Transverse colon (tissue), 4 donors: ENCODE results near the gene LRRC4B. TPM values are rescaled to one million over a fixed set of nuclear protein-coding genes. Genes with fewer than 3 reads are reported as not detected.

Experiments used
- DNase-seq: peaks from one replicate; pipeline ENCODE4 v3.0.0-alpha.2; 2019
- H3K27ac ChIP-seq, 4 donors: fragments of 200-600 bp; sonication (generic); 2 replicates each; pipeline ENCODE4 v1.5.1; 2016 to 2018; ENCODE audit warnings: inconsistent platforms in 4 of 4
- H3K27me3 ChIP-seq: fragments of 200-600 bp; sonication (generic); 2 replicates; pipeline ENCODE4 v1.5.1; 2017; ENCODE audit warnings: inconsistent platforms
- H3K36me3 ChIP-seq, 4 donors: fragments of 200-600 bp; sonication (generic); 2 replicates each; pipeline ENCODE4 v1.5.1; 2017 to 2019; ENCODE audit warnings: inconsistent platforms in 4 of 4
- H3K4me1 ChIP-seq, 4 donors: fragments of 200-600 bp; sonication (generic); 2 replicates each; pipeline ENCODE4 v1.5.1; 2017 to 2020; ENCODE audit warnings: inconsistent platforms in 4 of 4
- H3K4me3 ChIP-seq, 4 donors: fragments of 200-600 bp; sonication (generic); 1 replicate in 1 of 4; 2 replicates in 3 of 4; pipeline versions ENCODE4 v1.5.1 to v1.6.1; 2017 to 2019; ENCODE audit warnings: inconsistent platforms in 4 of 4
- H3K9me3 ChIP-seq, 2 donors: fragments of 200-600 bp; sonication (generic); 2 replicates each; pipeline ENCODE4 v1.5.1; 2017 to 2019; ENCODE audit warnings: inconsistent platforms in 2 of 2
- CTCF ChIP-seq, 5 experiments: fragments of 200-600 bp in 3 of 5; fragments of 450-650 bp in 2 of 5; sonication (generic) in 3 of 5; IDR thresholded peaks; 1 replicate in 2 of 5; 2 replicates in 3 of 5; pipeline ENCODE4 v1.5.1; 2016 to 2017; ENCODE audit warnings: antibody characterized with exemption in 5 of 5, inconsistent platforms in 3 of 5, mild to moderate bottlenecking in 2 of 5, moderate library complexity in 1 of 5
- EP300 ChIP-seq: sonication (generic); formaldehyde crosslinking; IDR thresholded peaks from one replicate; pipeline ENCODE4 v1.6.1; 2017; ENCODE audit warnings: antibody characterized with exemption, low read depth
- POLR2A ChIP-seq: fragments of 450-650 bp; IDR thresholded peaks from one replicate; pipeline ENCODE4 v1.6.1; 2016; ENCODE audit warnings: antibody characterized with exemption, mild to moderate bottlenecking, moderate library complexity
- POLR2AphosphoS5 ChIP-seq, 3 donors: sonication (generic); formaldehyde crosslinking; IDR thresholded peaks; one replicate each; pipeline ENCODE4 v1.6.1; 2016; ENCODE audit warnings: antibody characterized with exemption in 3 of 3
- WGBS, 2 donors: methylation state at CpG; one replicate each; pipeline ENCODE4 v1.1.5; 2018; ENCODE audit warnings: low coverage in 1 of 2; 5-methylcytosine and 5-hydroxymethylcytosine counted together
- in situ Hi-C, 4 donors: fragments of 200-750 bp; cut with MboI; loops; one replicate each; pipeline versions ENCODE4 v1.15.0 to v1.15.1; 2017; ENCODE audit warnings: low sequenced_read_pairs in 3 of 4, low pct_ligation_motif_present in 1 of 4, low pct_unique_long_range_greater_than_20kb in 1 of 4
- intact Hi-C: fragments of 100-400 bp; cut with DNase I; formaldehyde crosslinking; loops from one replicate; pipeline ENCODE4 v1.15.1; 2023; ENCODE audit warnings: low total_unique reads
- total RNA-seq, 4 donors: library from RNA; depleted of rRNA; stranded (reverse); fragments of >200 nt; gene quantifications; one replicate each; pipeline ENCODE4 v1.1.0, GENCODE V29; 2016

LRRC4B gene
- total RNA-seq, 4 donors from 2014 or later, result 0.37 to 1.4 (median 0.91) TPM

- no peak overlapping the region for H3K4me3 ChIP-seq
- H3K27ac ChIP-seq, result no peak overlapping the region
- no peak for DNase-seq
- TF ChIP-seq POLR2A, result no peak
- no peak for TF ChIP-seq CTCF (IDR thresholded peaks at IDR 0.05)
- TF ChIP-seq POLR2AphosphoS5 (IDR thresholded peaks at IDR 0.05), result no peak
- no peak for TF ChIP-seq EP300
- intact Hi-C loops, result no loop called here
- no peaks in the 10 kb centered on the region for H3K9me3 ChIP-seq
- H3K27me3 ChIP-seq, result peaks cover 30% of the 10 kb centered on the region
- H3K36me3 ChIP-seq, result no peaks in the 10 kb centered on the region
- H3K4me1 ChIP-seq, result peaks cover 0 to 5% (median 0%) of the 10 kb centered on the region in 4 donors
- in situ Hi-C loops, result no loop called here
- 36 to 41% methylated on average over 4 to 12 of the region's 12 CpGs for WGBS, 2 donors
These were observed 51.8 kb downstream of the LRRC4B start for GRCh38 chr19:50516456-50516855.

DNA sequence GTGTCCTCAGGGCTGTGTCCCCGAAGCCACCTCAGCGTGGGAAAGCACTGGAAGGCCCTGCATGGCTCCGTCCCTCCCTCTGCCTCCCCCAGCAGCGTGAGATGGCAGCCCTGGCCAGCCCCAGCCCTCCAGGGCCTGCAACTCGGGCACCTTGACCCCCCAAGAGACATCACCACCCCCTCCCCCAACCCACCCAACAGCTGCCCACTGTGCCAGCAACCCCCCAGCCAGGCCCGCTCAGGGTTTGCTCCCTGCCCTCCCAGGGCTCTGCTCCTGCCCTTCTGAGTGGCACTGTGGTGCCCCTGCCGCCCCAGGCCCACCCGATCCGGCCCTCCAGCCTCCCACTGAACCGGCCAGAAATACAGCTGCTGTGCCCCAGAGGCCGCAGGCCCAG, 53.1 kb downstream of the LRRC4B start:
- Histone ChIP-seq H3K4me3 (no peak overlapping the region), H3K9me3 (no peaks in the 10 kb centered on the region), H3K36me3 (no peaks in the 10 kb centered on the region), H3K27ac (no peak overlapping the region), H3K4me1 (peaks cover 5 to 11% (median 6%) of the 10 kb centered on the region in 4 donors), H3K27me3 (peaks cover 30% of the 10 kb centered on the region)
- TF ChIP-seq EP300 (no peak), POLR2AphosphoS5 (IDR thresholded peaks at IDR 0.05) (no peak), CTCF (IDR thresholded peaks at IDR 0.05) (no peak), POLR2A (no peak)
- in situ Hi-C loops (no loop called here), intact Hi-C loops (no loop called here)
- no peak for DNase-seq
- WGBS, 2 donors, result 75% methylated on average over 9 of the region's 11 CpGs; no CpG with 5 or more reads in 1 of the 2 donors

- Histone ChIP-seq H3K27me3 (peaks cover 30% of the 10 kb centered on the region), H3K4me1 (peaks cover 7 to 14% (median 9%) of the 10 kb centered on the region in 4 donors), H3K4me3 (no peak overlapping the region), H3K9me3 (no peaks in the 10 kb centered on the region), H3K27ac (no peak overlapping the region), H3K36me3 (no peaks in the 10 kb centered on the region)
- TF ChIP-seq POLR2AphosphoS5 (IDR thresholded peaks at IDR 0.05), result no peak
- no peak for TF ChIP-seq EP300
- in situ Hi-C loops (no loop called here), intact Hi-C loops (no loop called here)
- 7 to 48% methylated on average over 3 to 34 of the region's 38 CpGs for WGBS, 2 donors
- DNase-seq, result no peak
These were observed 53.7 kb downstream of the LRRC4B start for GRCh38 chr19:50514346-50515167.

GRCh38 chr19:50513746-50514345, 54.4 kb downstream of the LRRC4B start, which contains the start of gene ASPDH:
Gene ASPDH (minus strand): TSS chr19:50513913. CDS start chr19:50513823, 90 bp downstream.
- in situ Hi-C loops (no loop called here), intact Hi-C loops (no loop called here)
- H3K27ac ChIP-seq, result no peak within 1 kb of the TSS
- peaks cover 7 to 14% (median 9%) of the 10 kb centered on the region in 4 donors for H3K4me1 ChIP-seq
- H3K27me3 ChIP-seq, result peaks cover 30% of the 10 kb centered on the region
- DNase-seq, result no peak
- H3K9me3 ChIP-seq, result no peaks in the 10 kb centered on the region
- no peak within 1 kb of the TSS for H3K4me3 ChIP-seq
- no peak for TF ChIP-seq POLR2AphosphoS5 (IDR thresholded peaks at IDR 0.05)
- no peak for TF ChIP-seq CTCF (IDR thresholded peaks at IDR 0.05)
- no peak for TF ChIP-seq POLR2A
- TF ChIP-seq EP300, result no peak
- H3K36me3 ChIP-seq, result no peaks in the 10 kb centered on the region
- WGBS, 2 donors, result 29% methylated on average over 22 of the region's 22 CpGs; no CpG with 5 or more reads in 1 of the 2 donors
